Measurements from ENCODE around the gene DHRS4. TPM values are rescaled to one million over a fixed set of nuclear protein-coding genes. Genes with fewer than 3 reads are reported as not detected.
A peak's percentile ranks its signal among the peaks of the same experiment; 100 is the strongest.
"Not testable (repeated sequence)": the region's sequence is repeated elsewhere in the genome, so short reads cannot be mapped to it uniquely, and the experiment has no call there.

The DHRS4 gene
- total and polyA plus RNA-seq, 2 of the 13 experiments (the other 11 are each of a cell fraction or from before 2014, with no cell fraction given), result 23.9 to 45.1 TPM

GRCh38 chr14:23951590-23952201 is 1.9 kb upstream of the DHRS4 start (continued):
- TF ChIP-seq ZBTB43 (CRISPR knock-in tag; conservative IDR thresholded peaks at IDR 0.05), result no peak
- no peak for TF ChIP-seq SYNCRIP (IDR thresholded peaks at IDR 0.05; ENCODE audit: insufficient read depth, low read depth, low read length)
- TF ChIP-seq NAIF1 (CRISPR knock-in tag; IDR thresholded peaks at IDR 0.05; ENCODE audit: borderline replicate concordance), result no peak
- TF ChIP-seq SUZ12 (IDR thresholded peaks at IDR 0.05; ENCODE audit: low read depth, low read length), result no peak
- TF ChIP-seq NCOR1 (IDR thresholded peaks at IDR 0.05; ENCODE audit: borderline replicate concordance, low read length), result peak; percentile 50; the same call in 1 of the 2 replicates
- peak; percentile 65; the same call in 1 of the 2 replicates for TF ChIP-seq RFXANK (CRISPR knock-in tag; IDR thresholded peaks at IDR 0.05)
- TF ChIP-seq REPIN1 (CRISPR knock-in tag; IDR thresholded peaks at IDR 0.05; ENCODE audit: borderline replicate concordance, low read depth), result peak; percentile 44; the same call in 1 of the 2 replicates
- no peak for TF ChIP-seq YEATS4 (CRISPR knock-in tag; IDR thresholded peaks at IDR 0.05; ENCODE audit: borderline replicate concordance)

GRCh38 chr14:23953116-23953463 is 480 bp upstream of the DHRS4 start:
- H3K9me3 ChIP-seq (ENCODE audit: low read length); H3K36me3 ChIP-seq (replicated peaks in 1 of 2; ENCODE audit: control insufficient read depth in 1 of 2, insufficient read depth in 2 of 2, low read length in 2 of 2); H3K27me3 ChIP-seq (ENCODE audit: control insufficient read depth in 1 of 2, insufficient read depth in 2 of 2, low read length in 2 of 2); BruUV-seq (replicated peaks); in situ Hi-C loops (cut with HindIII; ENCODE audit: extremely low pct_ligation_motif_present, low pct_unique_long_range_greater_than_20kb); H2AFZ ChIP-seq (ENCODE audit: low read length); H3K79me2 ChIP-seq (ENCODE audit: insufficient read depth, low read length); FAIRE-seq; H4K20me1 ChIP-seq (ENCODE audit: insufficient read depth, low read length); DNase-seq (ENCODE audit: low spot score): not testable (repeated sequence)
- Histone ChIP-seq H3K4me2 (ENCODE audit: low read depth, low read length) (peak overlapping the region; percentile 97), H3K27ac (ENCODE audit: extremely low read length, insufficient read depth, low read length) (peak overlapping the region; percentile 74), H3K4me1 (ENCODE audit: insufficient read depth, low read length) (peaks cover 27% of the 10 kb centered on the region), H3K4me3 (replicated peaks in 1 of 3; ENCODE audit: insufficient read depth in 1 of 3, low read depth in 2 of 3, low read length in 3 of 3) (peak overlapping the region; percentile 73 to 90 (median 85)), H3K9ac (ENCODE audit: insufficient read depth, low read depth, low read length) (peak overlapping the region; percentile 92)
- WGBS (ENCODE audit: low lambda C conversion rate), result 33% methylated on average over 6 of the region's 6 CpGs
- ChIA-PET CTCF (ENCODE audit: low intra/inter-chr PET ratio, low total read pairs) (interaction anchor here (0.7 to 2.2 kb wide), 5 partner anchors 23 to 364 kb away, joined by 3 to 18 read pairs (median 9); no protein-coding TSS in a partner anchor), POLR2A (interaction anchor here (0.7 to 3.1 kb wide), 12 partner anchors 8 to 372 kb away, joined by 3 to 20 read pairs (median 4); partner anchors contain the start of genes DHRS2 and PCK2)
- intact Hi-C loops (cut with micrococcal nuclease; ENCODE audit: unreplicated experiment), result loop anchor here (1.0 to 5.0 kb wide), 4 partner anchors 23 to 287 kb away; no protein-coding TSS in a partner anchor
- peak; percentile 25 for ATAC-seq
- TF ChIP-seq ZNF18 (CRISPR knock-in tag; IDR thresholded peaks at IDR 0.05; ENCODE audit: insufficient replicate concordance) (peak; percentile 3), EED (CRISPR knock-in tag; IDR thresholded peaks at IDR 0.05) (0 out of 2 replicates have a peak, but pooled peaks have one; percentile 46), ZNF354B (CRISPR knock-in tag; IDR thresholded peaks at IDR 0.05) (peak; percentile 94; the same call in 1 of the 2 replicates), NFRKB (IDR thresholded peaks at IDR 0.05) (peak; percentile 37; the same call in 1 of the 2 replicates), ARNT (IDR thresholded peaks at IDR 0.05) (peak; percentile 67; the same call in 1 of the 2 replicates), ZNF138 (CRISPR knock-in tag; IDR thresholded peaks at IDR 0.05; ENCODE audit: low read depth) (peak; percentile 48; the same call in 1 of the 2 replicates), PBX3 (CRISPR knock-in tag; IDR thresholded peaks at IDR 0.05; ENCODE audit: borderline replicate concordance) (0 out of 2 replicates have a peak, but pooled peaks have one; percentile 31), CERS6 (CRISPR knock-in tag; IDR thresholded peaks at IDR 0.05) (0 out of 2 replicates have a peak, but pooled peaks have one; percentile 84), ZNF296 (CRISPR knock-in tag; conservative IDR thresholded peaks at IDR 0.05) (peak; percentile 75)
